Tibial artery (tissue), 4 donors: ENCODE results near the gene RBM4B.

Source experiments
- DNase-seq, 2 donors: peaks; one replicate each; pipeline ENCODE4 v3.0.0-alpha.2; 2019
- H3K27ac ChIP-seq, 2 donors: fragments of 200-600 bp; sonication (generic) in 1 of 2; 1 replicate in 1 of 2; 2 replicates in 1 of 2; pipeline ENCODE4 v1.5.1; 2018 to 2019; ENCODE audit warnings: mild to moderate bottlenecking in 1 of 2
- H3K27me3 ChIP-seq, 2 donors: fragments of 200-600 bp; sonication (generic) in 1 of 2; one replicate each; pipeline versions ENCODE4 v1.5.1 to v1.6.0; 2016 to 2019
- H3K36me3 ChIP-seq, 3 donors: fragments of 200-600 bp; sonication (generic) in 2 of 3; one replicate each; pipeline ENCODE4 v1.5.1; 2016 to 2019; ENCODE audit warnings: mild to moderate bottlenecking in 2 of 3
- H3K4me1 ChIP-seq, 4 donors: fragments of 200-600 bp; sonication (generic) in 2 of 4; 1 replicate in 3 of 4; 2 replicates in 1 of 4; pipeline ENCODE4 v1.5.1; 2016 to 2019
- H3K4me3 ChIP-seq, 2 donors: fragments of 200-600 bp; sonication (generic) in 1 of 2; 1 replicate in 1 of 2; 2 replicates in 1 of 2; pipeline ENCODE4 v1.5.1; 2018 to 2019; ENCODE audit warnings: mild to moderate bottlenecking in 2 of 2
- H3K9me3 ChIP-seq, 3 donors: fragments of 200-600 bp; sonication (generic) in 1 of 3; one replicate each; pipeline ENCODE4 v1.5.1; 2016 to 2019
- intact Hi-C: fragments of 100-400 bp; cut with DNase I; formaldehyde crosslinking; loops from one replicate; pipeline ENCODE4 v1.15.0; 2023; ENCODE audit warnings: low total_unique reads
- TF ChIP-seq, protein P1 (sequence below), 2 experiments: fragments of 200-600 bp in 1 of 2; fragments of 450-650 bp in 1 of 2; IDR thresholded peaks; one replicate each; pipeline ENCODE4 v1.5.1; 2017 to 2019; ENCODE audit warnings: antibody characterized with exemption in 2 of 2, mild to moderate bottlenecking in 1 of 2, moderate library complexity in 1 of 2

Gene RBM4B

DNA sequence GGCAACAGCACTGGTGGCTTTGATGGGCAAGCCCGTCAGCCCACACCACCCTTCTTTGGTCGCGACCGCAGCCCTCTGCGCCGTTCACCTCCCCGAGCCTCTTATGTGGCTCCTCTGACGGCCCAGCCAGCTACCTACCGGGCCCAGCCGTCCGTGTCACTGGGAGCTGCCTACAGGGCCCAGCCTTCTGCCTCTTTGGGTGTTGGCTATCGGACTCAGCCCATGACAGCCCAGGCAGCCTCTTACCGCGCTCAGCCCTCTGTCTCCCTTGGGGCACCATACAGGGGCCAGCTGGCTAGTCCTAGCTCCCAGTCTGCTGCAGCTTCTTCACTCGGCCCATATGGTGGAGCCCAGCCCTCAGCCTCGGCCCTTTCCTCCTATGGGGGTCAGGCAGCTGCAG is 53.2 kb downstream of the RBM4B start:
- Histone ChIP-seq H3K4me1 (peaks cover 0 to 65% (median 37%) of the 10 kb centered on the region in 4 donors), H3K27ac (peak overlapping the region; percentile 51 to 96), H3K4me3 (no peak overlapping the region), H3K36me3 (peaks cover 43 to 59% (median 58%) of the 10 kb centered on the region in 3 donors), H3K9me3 (no peaks in the 10 kb centered on the region), H3K27me3 (no peaks in the 10 kb centered on the region)
- intact Hi-C loops = no loop called here
- no peak for DNase-seq
- TF ChIP-seq, protein P1, sequence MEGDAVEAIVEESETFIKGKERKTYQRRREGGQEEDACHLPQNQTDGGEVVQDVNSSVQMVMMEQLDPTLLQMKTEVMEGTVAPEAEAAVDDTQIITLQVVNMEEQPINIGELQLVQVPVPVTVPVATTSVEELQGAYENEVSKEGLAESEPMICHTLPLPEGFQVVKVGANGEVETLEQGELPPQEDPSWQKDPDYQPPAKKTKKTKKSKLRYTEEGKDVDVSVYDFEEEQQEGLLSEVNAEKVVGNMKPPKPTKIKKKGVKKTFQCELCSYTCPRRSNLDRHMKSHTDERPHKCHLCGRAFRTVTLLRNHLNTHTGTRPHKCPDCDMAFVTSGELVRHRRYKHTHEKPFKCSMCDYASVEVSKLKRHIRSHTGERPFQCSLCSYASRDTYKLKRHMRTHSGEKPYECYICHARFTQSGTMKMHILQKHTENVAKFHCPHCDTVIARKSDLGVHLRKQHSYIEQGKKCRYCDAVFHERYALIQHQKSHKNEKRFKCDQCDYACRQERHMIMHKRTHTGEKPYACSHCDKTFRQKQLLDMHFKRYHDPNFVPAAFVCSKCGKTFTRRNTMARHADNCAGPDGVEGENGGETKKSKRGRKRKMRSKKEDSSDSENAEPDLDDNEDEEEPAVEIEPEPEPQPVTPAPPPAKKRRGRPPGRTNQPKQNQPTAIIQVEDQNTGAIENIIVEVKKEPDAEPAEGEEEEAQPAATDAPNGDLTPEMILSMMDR (IDR thresholded peaks at IDR 0.05) = no peak

DNA sequence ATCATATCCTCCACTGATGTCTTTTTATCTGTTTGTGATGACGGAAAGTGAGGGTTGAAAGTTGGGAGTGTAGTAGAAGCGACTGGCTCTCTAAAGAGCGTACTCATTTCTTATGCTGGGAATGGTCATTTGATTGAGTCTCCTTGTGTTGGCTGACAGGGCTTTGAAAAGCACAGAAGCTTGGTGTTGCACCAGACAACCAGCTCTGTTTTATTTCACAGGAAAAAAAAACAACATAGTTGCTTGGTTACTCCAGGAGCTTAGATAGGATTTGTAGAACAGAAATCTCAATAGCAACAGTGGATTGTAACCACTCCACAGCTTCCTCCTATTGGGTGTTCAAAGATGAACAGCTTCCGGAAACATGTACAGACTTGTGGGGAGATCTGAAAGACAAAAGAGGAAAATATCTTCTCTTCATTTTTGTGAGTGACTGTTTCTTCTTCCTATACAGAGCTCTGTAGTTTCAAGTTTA is 58.6 kb downstream of the RBM4B start:
- Histone ChIP-seq H3K9me3 (no peaks in the 10 kb centered on the region), H3K4me1 (peaks cover 0 to 76% (median 45%) of the 10 kb centered on the region in 4 donors), H3K27me3 (no peaks in the 10 kb centered on the region), H3K4me3 (peak overlapping the region; percentile 88 to 92), H3K36me3 (peaks cover 2 to 6% (median 6%) of the 10 kb centered on the region in 3 donors), H3K27ac (peak overlapping the region; percentile 96)
- TF ChIP-seq, protein P1 (IDR thresholded peaks at IDR 0.05) = no peak
- DNase-seq = no peak
- intact Hi-C loops = no loop called here

DNA sequence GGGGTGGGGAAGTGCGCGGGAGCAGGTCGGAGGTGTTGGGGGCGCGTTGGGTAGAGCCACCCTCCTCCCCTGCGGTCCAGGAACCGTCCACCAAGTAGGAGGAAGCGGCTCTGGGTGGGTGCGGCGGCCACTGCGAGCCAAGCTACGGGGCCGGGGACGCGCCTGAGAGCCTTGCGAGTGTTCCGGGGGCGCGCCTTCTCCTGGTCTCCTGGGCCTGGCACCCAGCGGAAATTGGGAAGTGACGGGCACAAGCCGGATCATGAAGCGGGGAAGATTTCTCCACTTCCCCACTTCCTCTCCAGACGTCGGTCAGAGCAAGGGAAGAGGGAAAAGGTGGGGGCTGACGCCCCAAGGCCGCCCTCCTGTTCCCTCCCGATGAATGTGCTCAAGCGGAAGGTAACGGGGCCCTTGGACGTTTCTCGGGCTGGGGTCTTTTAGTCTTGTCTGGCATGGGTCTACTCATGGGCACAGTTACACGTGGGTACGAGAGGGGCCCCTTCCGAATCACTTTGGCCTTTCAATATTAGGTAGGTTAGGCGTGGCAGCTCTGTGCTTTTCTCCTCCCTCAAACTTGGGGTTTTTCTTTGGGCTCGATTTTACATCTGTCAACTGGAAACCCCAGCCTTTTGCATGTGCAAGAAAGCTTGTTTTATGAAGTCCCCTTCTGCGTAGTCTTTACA is 60.4 kb downstream of the RBM4B start:
- Histone ChIP-seq H3K27ac (peak overlapping the region; percentile 96), H3K27me3 (no peaks in the 10 kb centered on the region), H3K36me3 (no peaks in the 10 kb centered on the region), H3K4me3 (peak overlapping the region; percentile 88 to 92), H3K4me1 (peaks cover 0 to 58% (median 35%) of the 10 kb centered on the region in 4 donors), H3K9me3 (no peaks in the 10 kb centered on the region)
- DNase-seq = peak; percentile 83 to 90
- TF ChIP-seq, protein P1 (IDR thresholded peaks at IDR 0.05) = no peak
- intact Hi-C loops = loop anchor here (2.0 kb wide), 1 partner anchor 22 kb away; the partner anchor contains the start of gene RBM4

DNA sequence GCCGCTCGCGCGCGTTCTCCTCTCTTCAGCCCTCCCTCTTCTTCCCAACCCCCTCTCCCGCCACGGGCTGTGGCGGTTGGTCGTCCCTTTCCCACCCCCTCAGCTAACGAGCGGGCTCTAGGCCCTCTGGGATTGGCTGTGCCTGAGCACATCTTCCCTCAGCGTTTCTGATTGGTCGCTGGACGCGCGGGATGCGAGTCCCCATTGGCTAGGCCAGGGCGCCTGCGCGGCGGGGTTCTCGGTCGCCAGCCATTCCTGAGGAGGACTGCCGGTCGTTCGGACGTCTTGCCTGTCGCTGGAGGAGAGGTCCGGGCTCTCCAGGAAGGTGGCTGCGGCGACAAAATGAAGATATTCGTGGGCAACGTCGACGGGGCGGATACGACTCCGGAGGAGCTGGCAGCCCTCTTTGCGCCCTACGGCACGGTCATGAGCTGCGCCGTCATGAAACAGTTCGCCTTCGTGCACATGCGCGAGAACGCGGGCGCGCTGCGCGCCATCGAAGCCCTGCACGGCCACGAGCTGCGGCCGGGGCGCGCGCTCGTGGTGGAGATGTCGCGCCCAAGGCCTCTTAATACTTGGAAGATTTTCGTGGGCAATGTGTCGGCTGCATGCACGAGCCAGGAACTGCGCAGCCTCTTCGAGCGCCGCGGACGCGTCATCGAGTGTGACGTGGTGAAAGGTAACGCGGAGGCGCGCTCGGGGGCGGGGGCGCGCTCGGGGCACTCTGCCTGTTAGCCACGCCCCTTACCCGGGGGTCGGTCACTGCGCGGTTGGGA is 61.1 kb downstream of the RBM4B start, which contains the start of gene RBM14:
Gene RBM14, plus strand, starts transcription at position 252 of the 776 bp plus-strand sequence. Its CDS starts 91 bp downstream, at position 343.
- intact Hi-C loops = loop anchor here (2.0 kb wide), 1 partner anchor 22 kb away; the partner anchor contains the start of gene RBM4
- no peaks in the 10 kb centered on the region for H3K36me3 ChIP-seq
- H3K27ac ChIP-seq = peak within 1 kb of the TSS; percentile 96
- peak within 1 kb of the TSS; percentile 88 to 92 for H3K4me3 ChIP-seq
- TF ChIP-seq, protein P1 (IDR thresholded peaks at IDR 0.05) = no peak
- H3K4me1 ChIP-seq = peaks cover 0 to 51% (median 32%) of the 10 kb centered on the region in 4 donors
- no peaks in the 10 kb centered on the region for H3K27me3 ChIP-seq
- DNase-seq = peak; percentile 98 to 100
- H3K9me3 ChIP-seq = no peaks in the 10 kb centered on the region
